Muscle layer of colon (tissue), 2 donors: ENCODE measurements around the gene ADARB2.

Source experiments
- H3K27ac ChIP-seq: one replicate; pipeline ENCODE4 v1.7.0; 2013; ENCODE audit warnings: low read depth, mild to moderate bottlenecking, low read length, moderate library complexity
- H3K27me3 ChIP-seq, 2 donors: one replicate each; pipeline ENCODE4 v1.7.0; 2013; ENCODE audit warnings: low read length in 2 of 2, mild to moderate bottlenecking in 2 of 2; ENCODE audit not compliant: insufficient read depth in 2 of 2, control insufficient read depth in 1 of 2
- H3K36me3 ChIP-seq: one replicate; pipeline ENCODE4 v1.7.0; 2013; ENCODE audit warnings: mild to moderate bottlenecking, low read length; ENCODE audit not compliant: insufficient read depth
- H3K4me1 ChIP-seq: one replicate; pipeline ENCODE4 v1.7.0; 2013; ENCODE audit warnings: mild to moderate bottlenecking, low read length; ENCODE audit not compliant: insufficient read depth
- H3K4me3 ChIP-seq, 2 donors: one replicate each; pipeline ENCODE4 v1.7.0; 2013; ENCODE audit warnings: low read length in 2 of 2, low read depth in 1 of 2, mild to moderate bottlenecking in 1 of 2, moderate library complexity in 1 of 2
- H3K9ac ChIP-seq: one replicate; pipeline ENCODE4 v1.7.0; 2013; ENCODE audit warnings: low read length
- H3K9me3 ChIP-seq: one replicate; pipeline ENCODE4 v1.7.0; 2013; ENCODE audit warnings: mild to moderate bottlenecking, low read length
- donor health status: abdominal sarcoma.
- donor health status: Adenocarcinoma of cecum.

The ADARB2 gene

GRCh38 chr10:1523221-1523620 lies 214.1 kb downstream of the ADARB2 start:
- no peak overlapping the region for H3K9ac ChIP-seq
- no peaks in the 10 kb centered on the region for H3K4me1 ChIP-seq
- no peaks in the 10 kb centered on the region for H3K36me3 ChIP-seq
- H3K4me3 ChIP-seq = no peak overlapping the region
- H3K9me3 ChIP-seq = no peaks in the 10 kb centered on the region
- H3K27me3 ChIP-seq = no peaks in the 10 kb centered on the region
- no peak overlapping the region for H3K27ac ChIP-seq

- H3K9ac ChIP-seq = no peak overlapping the region
- no peak overlapping the region for H3K4me3 ChIP-seq
Observed at GRCh38 chr10:1522237-1522636, 215.1 kb downstream of the ADARB2 start.

GRCh38 chr10:1521741-1522140 lies 215.6 kb downstream of the ADARB2 start:
- Histone ChIP-seq H3K9me3 (no peaks in the 10 kb centered on the region), H3K27me3 (no peaks in the 10 kb centered on the region), H3K9ac (no peak overlapping the region), H3K36me3 (no peaks in the 10 kb centered on the region), H3K4me3 (no peak overlapping the region), H3K4me1 (no peaks in the 10 kb centered on the region), H3K27ac (no peak overlapping the region)

More at GRCh38 chr10:1522237-1522636, 215.1 kb downstream of the ADARB2 start:
- Histone ChIP-seq H3K27me3 (no peaks in the 10 kb centered on the region), H3K27ac (no peak overlapping the region), H3K4me1 (no peaks in the 10 kb centered on the region), H3K9me3 (no peaks in the 10 kb centered on the region), H3K36me3 (no peaks in the 10 kb centered on the region)

GRCh38 chr10:1520909-1521565 lies 216.3 kb downstream of the ADARB2 start:
- Histone ChIP-seq H3K27ac (no peak overlapping the region), H3K27me3 (no peaks in the 10 kb centered on the region), H3K4me3 (no peak overlapping the region), H3K9ac (no peak overlapping the region), H3K9me3 (no peaks in the 10 kb centered on the region), H3K4me1 (no peaks in the 10 kb centered on the region), H3K36me3 (no peaks in the 10 kb centered on the region)

GRCh38 chr10:1519391-1519790 lies 217.9 kb downstream of the ADARB2 start:
- Histone ChIP-seq H3K9me3 (no peaks in the 10 kb centered on the region), H3K4me3 (no peak overlapping the region), H3K36me3 (no peaks in the 10 kb centered on the region), H3K27ac (no peak overlapping the region), H3K9ac (no peak overlapping the region), H3K4me1 (no peaks in the 10 kb centered on the region), H3K27me3 (no peaks in the 10 kb centered on the region)

- no peak overlapping the region for H3K9ac ChIP-seq
- no peak overlapping the region for H3K27ac ChIP-seq
- H3K36me3 ChIP-seq = no peaks in the 10 kb centered on the region
- peaks cover 0 to 2% of the 10 kb centered on the region in 2 donors for H3K27me3 ChIP-seq
- H3K4me3 ChIP-seq = no peak overlapping the region
- H3K9me3 ChIP-seq = no peaks in the 10 kb centered on the region
- H3K4me1 ChIP-seq = no peaks in the 10 kb centered on the region
Observed at GRCh38 chr10:1517684-1518083, 219.6 kb downstream of the ADARB2 start.

- Histone ChIP-seq H3K36me3 (no peaks in the 10 kb centered on the region), H3K27me3 (peaks cover 0 to 3% of the 10 kb centered on the region in 2 donors), H3K9ac (no peak overlapping the region), H3K4me1 (no peaks in the 10 kb centered on the region), H3K27ac (no peak overlapping the region), H3K4me3 (no peak overlapping the region), H3K9me3 (no peaks in the 10 kb centered on the region)
Observed at GRCh38 chr10:1516492-1517165, 220.7 kb downstream of the ADARB2 start.

GRCh38 chr10:1515780-1516491 lies 221.4 kb downstream of the ADARB2 start:
- no peak overlapping the region for H3K9ac ChIP-seq
- no peaks in the 10 kb centered on the region for H3K36me3 ChIP-seq
- peaks cover 0 to 3% of the 10 kb centered on the region in 2 donors for H3K27me3 ChIP-seq
- H3K27ac ChIP-seq = no peak overlapping the region
- no peak overlapping the region for H3K4me3 ChIP-seq
- H3K9me3 ChIP-seq = no peaks in the 10 kb centered on the region
- no peaks in the 10 kb centered on the region for H3K4me1 ChIP-seq

- Histone ChIP-seq H3K27ac (no peak overlapping the region), H3K36me3 (no peaks in the 10 kb centered on the region), H3K27me3 (peaks cover 0 to 3% of the 10 kb centered on the region in 2 donors)
Observed at GRCh38 chr10:1515121-1515779, 222.1 kb downstream of the ADARB2 start.

GRCh38 chr10:1514681-1515080 lies 222.6 kb downstream of the ADARB2 start:
- no peak overlapping the region for H3K27ac ChIP-seq
- H3K9me3 ChIP-seq = no peaks in the 10 kb centered on the region
- no peak overlapping the region for H3K9ac ChIP-seq
- H3K27me3 ChIP-seq = peaks cover 0 to 3% of the 10 kb centered on the region in 2 donors
- no peak overlapping the region for H3K4me3 ChIP-seq
- no peaks in the 10 kb centered on the region for H3K4me1 ChIP-seq
- no peaks in the 10 kb centered on the region for H3K36me3 ChIP-seq

More at GRCh38 chr10:1515121-1515779, 222.1 kb downstream of the ADARB2 start:
- Histone ChIP-seq H3K4me1 (no peaks in the 10 kb centered on the region), H3K9me3 (no peaks in the 10 kb centered on the region), H3K4me3 (no peak overlapping the region), H3K9ac (no peak overlapping the region)

GRCh38 chr10:1513221-1513620 lies 224.1 kb downstream of the ADARB2 start:
- Histone ChIP-seq H3K9me3 (no peaks in the 10 kb centered on the region), H3K36me3 (no peaks in the 10 kb centered on the region), H3K27me3 (peaks cover 0 to 3% of the 10 kb centered on the region in 2 donors), H3K4me1 (no peaks in the 10 kb centered on the region), H3K27ac (no peak overlapping the region), H3K9ac (no peak overlapping the region), H3K4me3 (no peak overlapping the region)
